SK-N-SH treated with all-trans-retinoic acid at 6 μM for 48 hours (cell line): ENCODE measurements around the gene ICAM3.

Experiments
- ARNTL ChIP-seq: fragments of 450-650 bp; formaldehyde crosslinking; IDR thresholded peaks from 2 replicates; pipeline ENCODE4 v1.5.0; 2020; ENCODE audit warnings: low read depth, mild to moderate bottlenecking, moderate library complexity, borderline replicate concordance
- BACH2 ChIP-seq: fragments of 250-450 bp; sonication (Bioruptor Pico); IDR thresholded peaks from 2 replicates; pipeline ENCODE4 v1.9.0; 2021; ENCODE audit warnings: mild to moderate bottlenecking, borderline replicate concordance
- GLIS3 ChIP-seq: fragments of 250-450 bp; sonication (Bioruptor Pico); IDR thresholded peaks from 2 replicates; pipeline ENCODE4 v1.5.0; 2020; ENCODE audit warnings: mild to moderate bottlenecking, moderate library complexity
- ZFP3 ChIP-seq: fragments of 250-450 bp; sonication (Bioruptor Pico); IDR thresholded peaks from 2 replicates; pipeline ENCODE4 v1.5.0; 2020; ENCODE audit warnings: mild to moderate bottlenecking, moderate library complexity
- ZFP30 ChIP-seq: fragments of 450-650 bp; formaldehyde crosslinking; IDR thresholded peaks from 2 replicates; pipeline ENCODE4 v1.5.0; 2022; ENCODE audit warnings: mild to moderate bottlenecking, moderate library complexity
- TF ChIP-seq, protein P1 (sequence below): fragments of 250-450 bp; sonication (Bioruptor Pico); IDR thresholded peaks from 2 replicates; pipeline ENCODE4 v1.8.0; 2020; ENCODE audit warnings: mild to moderate bottlenecking, moderate library complexity, borderline replicate concordance
- TF ChIP-seq, protein P2 (sequence below): fragments of 250-450 bp; sonication (Bioruptor Pico); IDR thresholded peaks from 2 replicates; pipeline ENCODE4 v1.5.1; 2020; ENCODE audit warnings: low read depth, mild to moderate bottlenecking, moderate library complexity

DNA sequence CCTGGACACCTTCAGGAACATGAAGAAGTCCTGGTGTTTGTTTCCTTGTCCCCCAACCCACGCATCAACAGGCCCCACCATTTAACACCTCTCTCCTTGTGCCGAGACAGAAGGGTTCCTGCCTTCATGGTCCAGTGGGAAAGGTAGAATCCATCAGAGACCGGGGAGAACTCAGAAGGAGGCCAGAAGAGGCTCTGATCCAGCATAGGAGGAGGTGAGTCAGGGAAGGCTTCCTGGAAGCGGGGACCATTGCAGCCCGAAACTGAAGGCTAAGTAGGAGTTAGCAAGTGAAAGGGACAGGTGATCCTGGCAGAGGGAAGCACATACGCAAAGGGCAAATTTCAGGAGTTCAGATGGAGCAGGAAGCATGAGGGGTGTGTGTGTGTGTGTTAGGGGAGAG, 484 bp downstream of the ICAM3 start:
- TF ChIP-seq, protein P1, sequence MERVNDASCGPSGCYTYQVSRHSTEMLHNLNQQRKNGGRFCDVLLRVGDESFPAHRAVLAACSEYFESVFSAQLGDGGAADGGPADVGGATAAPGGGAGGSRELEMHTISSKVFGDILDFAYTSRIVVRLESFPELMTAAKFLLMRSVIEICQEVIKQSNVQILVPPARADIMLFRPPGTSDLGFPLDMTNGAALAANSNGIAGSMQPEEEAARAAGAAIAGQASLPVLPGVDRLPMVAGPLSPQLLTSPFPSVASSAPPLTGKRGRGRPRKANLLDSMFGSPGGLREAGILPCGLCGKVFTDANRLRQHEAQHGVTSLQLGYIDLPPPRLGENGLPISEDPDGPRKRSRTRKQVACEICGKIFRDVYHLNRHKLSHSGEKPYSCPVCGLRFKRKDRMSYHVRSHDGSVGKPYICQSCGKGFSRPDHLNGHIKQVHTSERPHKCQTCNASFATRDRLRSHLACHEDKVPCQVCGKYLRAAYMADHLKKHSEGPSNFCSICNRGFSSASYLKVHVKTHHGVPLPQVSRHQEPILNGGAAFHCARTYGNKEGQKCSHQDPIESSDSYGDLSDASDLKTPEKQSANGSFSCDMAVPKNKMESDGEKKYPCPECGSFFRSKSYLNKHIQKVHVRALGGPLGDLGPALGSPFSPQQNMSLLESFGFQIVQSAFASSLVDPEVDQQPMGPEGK (CRISPR knock-in tag), result no peak
- no peak for TF ChIP-seq BACH2
- TF ChIP-seq GLIS3, result no peak
- TF ChIP-seq ZFP3 (CRISPR knock-in tag), result no peak
- TF ChIP-seq ARNTL (CRISPR knock-in tag), result no peak
- TF ChIP-seq, protein P2, sequence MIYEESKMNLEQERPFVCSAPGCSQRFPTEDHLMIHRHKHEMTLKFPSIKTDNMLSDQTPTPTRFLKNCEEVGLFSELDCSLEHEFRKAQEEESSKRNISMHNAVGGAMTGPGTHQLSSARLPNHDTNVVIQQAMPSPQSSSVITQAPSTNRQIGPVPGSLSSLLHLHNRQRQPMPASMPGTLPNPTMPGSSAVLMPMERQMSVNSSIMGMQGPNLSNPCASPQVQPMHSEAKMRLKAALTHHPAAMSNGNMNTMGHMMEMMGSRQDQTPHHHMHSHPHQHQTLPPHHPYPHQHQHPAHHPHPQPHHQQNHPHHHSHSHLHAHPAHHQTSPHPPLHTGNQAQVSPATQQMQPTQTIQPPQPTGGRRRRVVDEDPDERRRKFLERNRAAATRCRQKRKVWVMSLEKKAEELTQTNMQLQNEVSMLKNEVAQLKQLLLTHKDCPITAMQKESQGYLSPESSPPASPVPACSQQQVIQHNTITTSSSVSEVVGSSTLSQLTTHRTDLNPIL (CRISPR knock-in tag), result no peak
- no peak for TF ChIP-seq ZFP30 (CRISPR knock-in tag)
